ENCODE data around the gene SNX12. TPM values are rescaled to one million over a fixed set of nuclear protein-coding genes. Genes with fewer than 3 reads are reported as not detected.

SNX12 gene
- 10 to 100 TPM; 27.3 to 35.0 (median 31.4) TPM for total RNA-seq

GRCh38 chrX:71068044-71068918 lies at the start of gene SNX12:
SNX12 (minus strand) TSS chrX:71068334; CDS start chrX:71068306, 28 bp downstream.
- TF ChIP-seq CTCF (IDR thresholded peaks at IDR 0.05; ENCODE audit: low read depth), result no peak

- TF ChIP-seq CTCF (IDR thresholded peaks at IDR 0.05; ENCODE audit: low read depth), result no peak
Observed at GRCh38 chrX:71117358-71117757, 49.2 kb upstream of the SNX12 start.

- no peak for TF ChIP-seq CTCF (IDR thresholded peaks at IDR 0.05; ENCODE audit: low read depth)
Observed at GRCh38 chrX:71111921-71112431, 43.8 kb upstream of the SNX12 start.

- TF ChIP-seq CTCF (IDR thresholded peaks at IDR 0.05; ENCODE audit: low read depth), result no peak
Observed at GRCh38 chrX:71111141-71111843, 43.2 kb upstream of the SNX12 start, which contains the start of gene IL2RG. IL2RG (minus strand) TSS chrX:71111577; CDS start chrX:71111539, 38 bp downstream.

GRCh38 chrX:71109051-71109450 lies 40.9 kb upstream of the SNX12 start:
- TF ChIP-seq CTCF (IDR thresholded peaks at IDR 0.05; ENCODE audit: low read depth), result no peak

- no peak for TF ChIP-seq CTCF (IDR thresholded peaks at IDR 0.05; ENCODE audit: low read depth)
Observed at GRCh38 chrX:71107762-71108360, 39.7 kb upstream of the SNX12 start.

All from subcutaneous adipose tissue (tissue), 4 donors.